ENCODE measurements around the gene FOSB. TPM values are rescaled to one million over a fixed set of nuclear protein-coding genes. Genes with fewer than 3 reads are reported as not detected.
A peak's percentile ranks its signal among the peaks of the same experiment; 100 is the strongest.

Gene FOSB
- total RNA-seq, 1 donor from 2014 or later, result 3.6 TPM

- intact Hi-C loops (cut with DNase I), result no loop called here
- H3K4me3 ChIP-seq, result peak overlapping the region; percentile 81
- DNase-seq, result peak; percentile 97
- no peaks in the 10 kb centered on the region for H3K36me3 ChIP-seq
- peak; percentile 94 for ATAC-seq
- no peaks in the 10 kb centered on the region for H3K9me3 ChIP-seq
- H3K27me3 ChIP-seq, result peaks cover 9% of the 10 kb centered on the region
- H3K27ac ChIP-seq, result peak overlapping the region; percentile 99
- H3K4me1 ChIP-seq, result peaks cover 28% of the 10 kb centered on the region
- TF ChIP-seq CTCF (IDR thresholded peaks at IDR 0.05), result no peak
Measured at GRCh38 chr19:45469132-45469944, 1.5 kb downstream of the FOSB start.

- Histone ChIP-seq H3K4me3 (peak overlapping the region; percentile 81), H3K27me3 (peaks cover 9% of the 10 kb centered on the region), H3K9me3 (no peaks in the 10 kb centered on the region), H3K27ac (peak overlapping the region; percentile 99), H3K4me1 (peaks cover 28% of the 10 kb centered on the region), H3K36me3 (no peaks in the 10 kb centered on the region)
- DNase-seq (no peak), ATAC-seq (no peak)
- intact Hi-C loops (cut with DNase I), result no loop called here
- no peak for TF ChIP-seq CTCF (IDR thresholded peaks at IDR 0.05)
Measured at GRCh38 chr19:45469945-45470761, 2.4 kb downstream of the FOSB start.

DNA sequence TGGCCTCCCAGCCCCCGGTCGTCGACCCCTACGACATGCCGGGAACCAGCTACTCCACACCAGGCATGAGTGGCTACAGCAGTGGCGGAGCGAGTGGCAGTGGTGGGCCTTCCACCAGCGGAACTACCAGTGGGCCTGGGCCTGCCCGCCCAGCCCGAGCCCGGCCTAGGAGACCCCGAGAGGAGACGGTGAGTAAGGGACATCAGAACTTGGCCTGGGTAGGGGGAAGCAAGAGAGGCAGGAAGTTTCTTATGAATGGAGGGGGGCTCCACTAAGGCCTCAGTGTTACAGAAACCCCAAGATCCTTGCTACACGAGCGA lies 2.9 kb downstream of the FOSB start:
- H3K27me3 ChIP-seq, result peaks cover 9% of the 10 kb centered on the region
- H3K27ac ChIP-seq, result no peak overlapping the region
- no peaks in the 10 kb centered on the region for H3K36me3 ChIP-seq
- H3K9me3 ChIP-seq, result no peaks in the 10 kb centered on the region
- no peak overlapping the region for H3K4me3 ChIP-seq
- H3K4me1 ChIP-seq, result peaks cover 28% of the 10 kb centered on the region
- DNase-seq (peak; percentile 69), ATAC-seq (no peak)
- intact Hi-C loops (cut with DNase I), result no loop called here
- no peak for TF ChIP-seq CTCF (IDR thresholded peaks at IDR 0.05)

DNA sequence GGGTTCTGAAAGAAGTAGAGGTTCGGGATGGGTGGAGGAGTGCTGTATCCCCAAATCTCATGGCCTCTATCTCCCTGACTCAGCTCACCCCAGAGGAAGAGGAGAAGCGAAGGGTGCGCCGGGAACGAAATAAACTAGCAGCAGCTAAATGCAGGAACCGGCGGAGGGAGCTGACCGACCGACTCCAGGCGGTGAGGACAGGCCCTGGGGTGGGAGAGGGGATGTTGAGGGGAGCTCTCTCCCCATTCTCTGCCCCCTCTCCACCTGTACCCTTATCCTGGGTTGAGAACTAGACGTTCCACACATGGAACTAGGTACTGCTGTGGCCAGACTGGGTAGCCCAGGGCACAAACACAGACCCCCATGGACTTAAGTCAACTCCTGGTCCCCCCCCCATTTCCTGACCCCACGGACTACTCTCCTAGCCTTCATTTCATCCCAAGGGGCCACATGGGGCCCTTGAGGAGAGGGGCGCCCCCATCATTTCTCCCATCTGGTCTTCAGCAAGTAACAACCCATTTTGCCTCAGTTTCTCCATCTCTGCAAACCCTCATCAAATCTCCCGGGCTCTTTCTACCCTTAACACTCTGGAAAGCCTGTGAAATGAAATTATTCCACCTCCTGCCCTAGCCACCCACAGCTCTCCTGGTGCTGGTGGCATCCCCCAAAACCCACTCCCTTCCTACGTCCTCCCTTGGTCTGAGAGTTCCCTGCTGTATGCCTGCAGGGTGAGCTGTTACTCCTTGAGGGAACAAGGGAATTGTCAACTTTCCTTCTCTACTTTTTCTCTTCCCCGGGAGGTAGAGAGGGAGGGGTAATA lies 3.5 kb downstream of the FOSB start:
- DNase-seq, result no peak
- Histone ChIP-seq H3K27ac (no peak overlapping the region), H3K9me3 (no peaks in the 10 kb centered on the region), H3K27me3 (peaks cover 9% of the 10 kb centered on the region), H3K4me1 (peaks cover 28% of the 10 kb centered on the region), H3K36me3 (no peaks in the 10 kb centered on the region), H3K4me3 (no peak overlapping the region)
- no peak for TF ChIP-seq CTCF (IDR thresholded peaks at IDR 0.05)
- intact Hi-C loops (cut with DNase I), result no loop called here
- ATAC-seq, result no peak

DNA sequence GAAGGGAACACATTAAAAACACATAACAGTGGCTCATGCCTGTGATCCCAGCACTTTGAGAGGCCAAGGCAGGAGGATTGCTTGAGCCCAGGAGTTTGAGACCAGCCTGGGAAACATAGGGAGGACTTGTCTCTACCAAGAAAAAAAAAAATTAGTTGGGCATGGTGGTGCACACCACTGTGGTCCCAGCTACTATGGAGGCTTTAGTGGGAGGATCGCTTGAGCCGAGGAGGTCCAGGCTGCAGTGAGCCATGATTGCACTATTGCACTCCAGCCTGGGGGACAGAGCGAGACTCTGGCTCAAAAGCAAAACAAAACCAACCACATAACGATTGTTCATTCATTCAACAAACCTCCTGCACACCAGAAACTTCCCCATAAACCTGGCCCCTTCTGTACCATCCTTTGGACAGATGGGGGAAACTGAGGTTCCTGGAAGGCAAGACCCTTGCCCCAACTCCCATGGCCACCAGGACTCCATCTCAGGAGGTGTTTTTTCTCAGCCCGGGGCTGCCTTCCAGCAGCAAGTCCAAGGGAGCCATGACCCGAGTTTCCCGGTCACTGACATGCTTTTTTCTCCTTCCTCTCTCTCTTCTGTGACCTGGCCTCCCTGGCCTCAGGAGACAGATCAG lies 4.3 kb downstream of the FOSB start:
- Histone ChIP-seq H3K4me3 (no peak overlapping the region), H3K4me1 (peaks cover 26% of the 10 kb centered on the region), H3K9me3 (no peaks in the 10 kb centered on the region), H3K27me3 (peaks cover 9% of the 10 kb centered on the region), H3K36me3 (no peaks in the 10 kb centered on the region), H3K27ac (no peak overlapping the region)
- no peak for ATAC-seq
- DNase-seq, result no peak
- no peak for TF ChIP-seq CTCF (IDR thresholded peaks at IDR 0.05)
- intact Hi-C loops (cut with DNase I), result no loop called here
